ENCODE results near the gene CHN2.

Gene CHN2

DNA sequence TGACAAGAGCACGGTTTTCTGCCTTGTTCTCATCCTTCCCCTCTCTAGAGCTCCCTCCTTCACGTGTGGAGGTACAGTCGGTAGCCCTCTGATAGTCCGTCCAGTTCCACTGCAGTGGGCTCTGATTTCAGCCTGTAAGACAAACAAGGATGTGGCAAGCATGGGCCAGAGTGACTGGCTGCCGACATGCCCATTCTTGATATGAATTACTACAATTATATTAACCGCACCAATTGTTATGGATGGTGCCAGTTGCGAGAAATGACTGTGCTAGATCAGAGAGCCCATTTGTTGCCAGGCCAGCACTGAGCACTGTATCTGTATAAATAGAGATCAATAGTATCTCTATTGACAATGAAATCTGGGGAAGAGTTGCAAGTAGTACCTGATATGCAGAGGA lies 146.6 kb downstream of the CHN2 start:
- no peak for DNase-seq

DNA sequence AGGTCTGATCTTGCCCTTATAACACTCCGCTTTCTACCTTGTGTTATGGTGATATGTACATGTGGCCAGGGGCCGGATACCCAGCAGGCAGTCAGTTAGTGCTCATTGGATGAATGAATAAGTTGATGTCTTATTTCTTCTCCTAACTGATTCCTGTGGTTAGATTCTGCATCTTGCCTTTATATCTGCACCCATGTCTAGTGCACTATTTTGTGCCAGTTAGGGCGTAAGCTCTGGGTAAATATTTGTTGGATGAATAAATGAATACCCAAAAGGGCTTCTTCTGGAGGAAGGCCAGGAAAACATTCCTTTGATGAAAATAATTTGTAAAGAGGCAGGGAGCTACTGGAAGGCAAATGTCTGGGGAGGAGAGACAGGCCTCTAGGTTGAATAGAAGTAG lies 148.2 kb downstream of the CHN2 start:
- no peak for DNase-seq

DNA sequence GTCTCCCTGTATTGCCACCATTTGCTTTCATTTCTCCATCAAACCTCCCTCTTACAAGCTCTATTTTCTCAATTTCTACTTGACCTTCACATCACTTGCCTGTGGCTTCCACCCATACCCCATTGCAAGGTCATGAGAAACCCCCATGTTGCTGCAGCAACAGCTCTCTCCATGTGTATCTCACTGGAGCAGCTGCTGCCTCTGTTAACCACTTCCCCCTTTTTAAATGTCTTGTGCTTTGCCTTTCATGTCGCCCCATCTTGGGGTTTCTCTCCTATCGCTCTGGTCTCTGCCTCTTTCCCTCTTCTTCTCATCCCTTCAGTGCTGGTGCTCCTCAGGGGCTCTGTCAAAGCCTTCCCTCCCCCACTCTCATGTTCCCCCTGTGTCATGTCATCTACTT lies 148.8 kb downstream of the CHN2 start:
- no peak for DNase-seq

DNA sequence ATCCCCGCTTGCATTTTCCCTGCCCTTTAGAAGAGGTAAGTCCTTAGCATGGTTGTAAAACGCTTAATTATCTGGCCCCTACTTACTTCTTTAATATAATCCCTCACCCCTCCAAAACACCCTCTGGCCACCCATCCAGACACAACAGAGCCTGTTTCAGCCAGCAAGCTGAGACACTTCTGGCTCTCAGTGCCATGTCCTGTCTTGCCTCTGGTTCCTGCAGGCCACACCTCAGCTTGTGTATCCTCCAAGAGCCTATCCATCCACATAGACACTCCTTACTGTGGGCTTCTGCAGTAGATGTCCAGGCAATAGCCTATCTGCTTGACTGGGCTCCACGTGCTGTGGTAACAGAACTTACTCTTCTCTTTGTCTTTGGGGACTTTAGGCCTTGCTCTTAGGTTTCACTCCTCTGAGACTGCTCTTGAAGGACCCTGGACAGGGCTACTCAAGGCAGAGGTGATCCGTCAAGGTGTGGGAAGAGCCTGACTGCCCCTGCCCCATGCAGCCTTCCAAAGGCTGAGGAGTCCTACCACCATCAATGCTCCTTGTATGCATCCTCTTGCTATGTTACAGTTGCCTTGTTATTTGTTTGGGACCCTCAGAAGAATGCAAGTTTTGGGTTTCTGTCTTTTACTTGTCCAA lies 149.9 kb downstream of the CHN2 start:
- no peak for DNase-seq

- no peak for DNase-seq
These were observed 151.0 kb downstream of the CHN2 start for GRCh38 chr7:29345590-29345989.

- no peak for DNase-seq
These were observed 151.8 kb downstream of the CHN2 start for GRCh38 chr7:29346231-29346978.

GRCh38 chr7:29349362-29349761 lies 154.8 kb downstream of the CHN2 start:
- no peak for DNase-seq

GRCh38 chr7:29350351-29350750 lies 155.8 kb downstream of the CHN2 start:
- no peak for DNase-seq

DNA sequence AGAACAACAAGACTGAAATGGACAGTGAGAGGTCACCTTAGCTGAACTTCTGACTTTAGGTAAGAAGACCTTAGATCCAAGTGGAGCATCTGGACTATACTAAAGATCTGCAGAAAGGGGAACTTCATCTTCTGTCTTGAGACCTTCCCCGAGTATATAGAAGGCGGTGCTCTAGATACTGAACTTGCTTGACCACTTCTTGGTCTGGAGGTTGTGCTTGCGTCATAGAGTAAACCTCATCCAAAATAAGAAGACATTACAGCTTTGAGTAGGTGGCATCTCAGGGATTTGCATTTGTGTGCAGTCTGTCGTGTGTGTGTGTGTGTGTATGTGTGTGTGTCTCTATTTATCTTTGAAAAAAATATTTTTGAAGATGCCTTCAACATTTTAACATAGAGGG lies 157.5 kb downstream of the CHN2 start:
- DNase-seq = no peak

DNA sequence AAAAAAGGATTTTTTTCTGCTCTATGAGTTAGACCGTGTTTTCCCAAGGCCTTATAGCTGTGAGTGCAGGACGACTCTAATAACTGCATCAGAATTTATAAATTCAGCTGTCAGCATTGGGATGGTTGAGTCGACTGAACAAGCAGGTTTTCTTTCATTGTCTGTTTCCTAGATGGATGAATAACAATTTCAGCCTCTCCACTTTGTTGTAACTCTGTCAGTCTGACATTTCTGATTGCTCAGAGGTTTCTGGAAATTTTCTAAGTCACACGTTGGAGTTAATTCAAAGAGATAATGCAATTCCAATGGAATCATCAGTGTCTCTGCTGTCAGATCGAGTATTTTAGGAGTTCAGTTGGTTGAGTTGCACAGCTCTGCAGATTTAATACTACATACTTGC lies 159.2 kb downstream of the CHN2 start:
- DNase-seq = no peak

DNA sequence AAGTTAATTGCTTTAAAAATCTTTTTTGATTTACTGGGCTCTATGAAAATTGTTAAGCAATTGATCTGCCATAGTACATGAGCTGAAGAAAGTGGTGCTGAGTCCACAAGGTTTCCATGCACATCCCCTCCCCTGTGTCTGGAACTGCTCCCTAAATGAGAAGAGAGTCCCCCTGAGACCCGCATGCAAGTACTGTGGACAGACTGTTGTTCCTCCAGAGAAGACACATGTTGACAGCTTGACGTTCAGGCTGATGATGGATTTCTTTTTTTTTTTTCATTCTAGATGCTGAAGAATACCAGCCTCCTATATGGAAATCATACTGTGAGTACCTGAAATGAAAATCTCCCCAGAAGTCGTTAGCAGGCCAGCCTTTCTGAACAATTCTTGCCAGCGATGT lies 159.8 kb downstream of the CHN2 start:
- DNase-seq = no peak

- no peak for DNase-seq
These were observed 160.8 kb downstream of the CHN2 start for GRCh38 chr7:29355388-29355787.

- DNase-seq = no peak
These were observed 162.1 kb downstream of the CHN2 start for GRCh38 chr7:29356631-29357030.

- no peak for DNase-seq
These were observed 165.0 kb downstream of the CHN2 start for GRCh38 chr7:29359482-29360093.

GRCh38 chr7:29360633-29361625 lies 166.4 kb downstream of the CHN2 start:
- DNase-seq = no peak

- DNase-seq = no peak
These were observed 167.8 kb downstream of the CHN2 start for GRCh38 chr7:29362380-29362779.

DNA sequence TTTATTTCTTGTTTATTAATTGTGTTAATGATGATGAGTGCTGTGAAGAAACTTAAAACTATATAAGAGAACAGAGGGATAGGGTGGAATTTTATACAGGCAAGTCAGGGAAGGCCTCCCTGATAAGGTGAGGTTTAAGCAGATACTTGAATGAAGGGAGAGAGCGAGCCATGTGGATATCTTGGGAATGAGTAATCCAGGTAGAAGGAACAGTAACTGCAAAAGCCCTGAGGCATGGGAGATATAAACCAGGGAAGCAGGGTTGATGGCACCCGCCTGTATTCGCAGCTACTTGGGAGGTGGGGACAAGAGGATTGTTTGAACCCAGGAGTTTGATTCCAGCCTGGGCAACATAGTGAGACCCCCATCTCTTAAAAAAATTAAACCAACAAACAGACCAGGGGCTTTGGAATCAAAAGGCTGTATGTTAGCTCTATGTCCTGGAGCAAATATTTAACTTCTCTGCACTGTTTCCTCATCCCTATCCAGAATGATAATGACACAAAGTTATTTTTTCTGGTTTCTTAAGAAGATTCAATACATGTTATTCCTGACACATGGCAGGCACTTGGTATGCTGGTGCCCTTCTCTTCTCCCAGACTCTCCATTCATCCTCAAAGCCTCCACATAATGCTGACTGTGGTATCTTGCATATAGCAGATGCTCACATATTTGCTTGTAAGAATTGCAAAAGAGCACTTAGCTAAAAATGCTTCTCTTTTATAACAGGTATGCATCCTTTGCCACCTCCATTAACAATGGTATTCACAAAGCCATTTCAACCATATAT lies 169.3 kb downstream of the CHN2 start:
- DNase-seq = no peak

DNA sequence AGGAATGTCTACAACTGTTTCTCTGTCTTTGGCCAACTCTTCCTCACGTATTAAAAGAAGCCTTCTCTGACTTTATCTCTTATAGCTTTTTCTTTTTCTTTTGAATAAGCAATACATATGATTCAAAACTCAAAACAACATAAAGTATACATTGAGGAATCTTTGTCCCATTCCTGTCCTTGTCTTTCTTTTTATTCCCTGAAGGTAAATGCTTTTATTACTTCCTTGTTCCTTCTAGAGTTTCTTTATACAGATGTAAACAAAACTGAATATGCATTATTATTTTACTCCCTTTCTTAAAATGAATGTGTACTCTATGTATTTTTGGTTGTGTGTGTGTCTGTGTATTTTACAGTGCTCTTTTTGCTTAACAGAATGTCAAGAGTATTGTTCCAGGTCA lies 170.1 kb downstream of the CHN2 start:
- DNase-seq = no peak

- no peak for DNase-seq
These were observed 170.8 kb downstream of the CHN2 start for GRCh38 chr7:29365423-29365822.

- no peak for DNase-seq
These were observed 173.2 kb downstream of the CHN2 start for GRCh38 chr7:29367784-29368183.

DNA sequence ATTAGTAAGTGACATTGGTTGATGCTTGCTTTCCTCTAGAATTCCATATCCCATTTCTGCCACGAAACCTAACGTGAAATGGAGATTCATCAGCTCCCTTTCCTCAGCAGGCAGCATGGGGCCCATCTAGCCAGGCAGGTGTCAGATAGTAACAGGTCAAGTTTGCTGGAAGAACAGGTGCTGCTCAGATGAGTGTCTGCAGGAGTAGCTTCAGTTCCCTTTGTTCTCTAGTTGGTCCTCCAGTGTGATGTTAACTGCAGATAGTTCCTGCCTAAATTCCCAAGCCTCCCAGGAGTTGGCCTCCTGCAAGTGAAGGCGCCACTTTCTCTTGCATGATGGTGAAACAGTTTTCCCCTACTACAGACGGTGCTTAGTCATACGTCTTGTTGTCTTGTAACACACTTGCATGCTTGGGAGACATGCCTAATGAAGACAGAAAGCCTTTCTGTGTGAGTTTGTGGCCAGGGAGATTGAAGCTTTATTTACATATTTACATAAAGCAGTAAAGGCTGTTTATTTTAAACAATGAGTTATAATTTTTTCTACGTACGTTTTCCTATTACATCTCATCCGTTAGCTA lies 175.4 kb downstream of the CHN2 start:
- DNase-seq = no peak
